GM23248 (cell line): ENCODE results near the gene EPG5.

Experiments
- EZH2 ChIP-seq: fragments of 200-600 bp; sonication (generic); IDR thresholded peaks from 2 replicates; pipeline ENCODE4 v1.6.1; 2018; ENCODE audit warnings: antibody characterized with exemption, mild to moderate bottlenecking; ENCODE audit not compliant: insufficient read depth, poor library complexity, severe bottlenecking
- EZH2phosphoT487 ChIP-seq: fragments of 200-600 bp; sonication (generic); IDR thresholded peaks from 2 replicates; pipeline ENCODE4 v1.6.1; 2018; ENCODE audit warnings: antibody characterized with exemption, moderate library complexity, mild to moderate bottlenecking, low read depth; ENCODE audit not compliant: insufficient read depth

GRCh38 chr18:45916302-45916701 lies 50.8 kb downstream of the EPG5 start:
- TF ChIP-seq EZH2, result no peak
- no peak for TF ChIP-seq EZH2phosphoT487
